ENCODE results near the gene TAS2R41. TPM values are rescaled to one million over a fixed set of nuclear protein-coding genes. Genes with fewer than 3 reads are reported as not detected.

The TAS2R41 gene
- total and polyA plus RNA-seq, 2 donors from 2014 or later = not detected

DNA sequence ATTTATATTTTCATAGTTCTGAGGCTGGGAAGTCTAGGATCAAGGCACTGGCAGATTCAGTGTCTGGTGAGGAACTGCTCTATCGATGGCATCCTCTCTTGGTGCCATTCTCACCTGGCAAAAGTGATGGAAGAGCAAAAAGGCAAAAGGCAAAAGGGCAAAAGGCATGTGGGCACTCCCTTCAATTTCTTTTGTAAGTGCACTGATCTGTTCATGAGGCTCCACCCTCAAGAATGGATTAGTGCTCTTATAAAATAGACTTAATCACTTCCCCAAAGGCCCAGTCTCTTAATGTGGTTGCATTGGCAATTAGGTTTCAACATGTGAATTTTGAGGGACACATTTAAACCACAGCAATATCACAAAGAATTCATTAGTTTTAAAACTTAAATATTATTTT, 18.3 kb upstream of the TAS2R41 start:
- Histone ChIP-seq H3K9ac (ENCODE audit: low read length in 3 of 3) (no peak overlapping the region), H3K27me3 (ENCODE audit: control insufficient read depth, insufficient read depth, low read length) (no peaks in the 10 kb centered on the region), H3K36me3 (ENCODE audit: control insufficient read depth in 2 of 3, insufficient read depth in 3 of 3, low read length in 3 of 3) (no peaks in the 10 kb centered on the region), H3K4me1 (ENCODE audit: control insufficient read depth in 2 of 3, insufficient read depth in 2 of 3, low read depth in 1 of 3, low read length in 3 of 3) (no peaks in the 10 kb centered on the region), H3K9me3 (ENCODE audit: control insufficient read depth in 2 of 3, insufficient read depth in 1 of 3, low read length in 3 of 3) (no peaks in the 10 kb centered on the region), H3K4me3 (ENCODE audit: low read length in 3 of 3) (no peak overlapping the region), H3K27ac (ENCODE audit: low read depth in 2 of 2, low read length in 2 of 2) (no peak overlapping the region)
- FAIRE-seq (no peak), DNase-seq (no peak)
- TF ChIP-seq, protein P1, sequence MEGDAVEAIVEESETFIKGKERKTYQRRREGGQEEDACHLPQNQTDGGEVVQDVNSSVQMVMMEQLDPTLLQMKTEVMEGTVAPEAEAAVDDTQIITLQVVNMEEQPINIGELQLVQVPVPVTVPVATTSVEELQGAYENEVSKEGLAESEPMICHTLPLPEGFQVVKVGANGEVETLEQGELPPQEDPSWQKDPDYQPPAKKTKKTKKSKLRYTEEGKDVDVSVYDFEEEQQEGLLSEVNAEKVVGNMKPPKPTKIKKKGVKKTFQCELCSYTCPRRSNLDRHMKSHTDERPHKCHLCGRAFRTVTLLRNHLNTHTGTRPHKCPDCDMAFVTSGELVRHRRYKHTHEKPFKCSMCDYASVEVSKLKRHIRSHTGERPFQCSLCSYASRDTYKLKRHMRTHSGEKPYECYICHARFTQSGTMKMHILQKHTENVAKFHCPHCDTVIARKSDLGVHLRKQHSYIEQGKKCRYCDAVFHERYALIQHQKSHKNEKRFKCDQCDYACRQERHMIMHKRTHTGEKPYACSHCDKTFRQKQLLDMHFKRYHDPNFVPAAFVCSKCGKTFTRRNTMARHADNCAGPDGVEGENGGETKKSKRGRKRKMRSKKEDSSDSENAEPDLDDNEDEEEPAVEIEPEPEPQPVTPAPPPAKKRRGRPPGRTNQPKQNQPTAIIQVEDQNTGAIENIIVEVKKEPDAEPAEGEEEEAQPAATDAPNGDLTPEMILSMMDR (IDR thresholded peaks at IDR 0.05; ENCODE audit: borderline replicate concordance, extremely low read depth, insufficient read depth) = no peak
- intact Hi-C loops (cut with DNase I) = no loop called here

DNA sequence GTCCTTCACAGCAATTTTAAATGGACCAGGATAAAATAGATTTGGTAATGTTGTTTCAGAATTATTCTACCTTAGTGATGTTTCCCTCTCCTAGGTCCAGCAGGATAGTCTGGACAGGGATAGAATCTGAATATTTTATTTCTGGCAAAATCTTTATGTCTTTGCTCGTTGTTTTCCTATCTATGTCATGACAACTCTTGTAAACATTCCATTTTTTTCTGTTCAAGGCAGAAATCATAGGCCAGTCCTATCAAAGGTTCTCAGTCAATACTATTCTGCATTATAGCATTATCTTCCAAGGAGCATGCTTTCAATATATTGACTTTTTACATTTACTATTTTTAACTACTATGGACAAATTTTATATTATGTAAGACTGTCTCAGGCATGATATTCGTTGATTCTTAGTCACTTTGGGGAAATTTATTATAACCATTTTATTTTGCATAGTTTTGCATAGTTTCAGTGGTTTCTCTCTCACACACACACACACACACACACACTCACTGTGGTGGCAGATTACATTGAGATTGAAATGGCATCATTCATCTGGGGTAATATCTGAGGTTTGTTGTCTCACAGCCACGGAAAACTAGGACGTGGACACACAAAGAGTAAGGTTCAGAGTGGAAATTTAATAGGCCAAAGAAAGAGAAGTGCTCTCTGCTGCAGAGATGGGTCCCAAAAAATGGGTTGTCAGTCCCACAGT, 17.2 kb upstream of the TAS2R41 start:
- no peak for FAIRE-seq
- intact Hi-C loops (cut with DNase I) = no loop called here
- H3K4me3 ChIP-seq (ENCODE audit: low read length in 3 of 3) = no peak overlapping the region
- H3K4me1 ChIP-seq (ENCODE audit: control insufficient read depth in 2 of 3, insufficient read depth in 2 of 3, low read depth in 1 of 3, low read length in 3 of 3) = no peaks in the 10 kb centered on the region
- H3K27ac ChIP-seq (ENCODE audit: low read depth in 2 of 2, low read length in 2 of 2) = no peak overlapping the region
- H3K9ac ChIP-seq (ENCODE audit: low read length in 3 of 3) = no peak overlapping the region
- no peaks in the 10 kb centered on the region for H3K9me3 ChIP-seq (ENCODE audit: control insufficient read depth in 2 of 3, insufficient read depth in 1 of 3, low read length in 3 of 3)
- TF ChIP-seq, protein P1 (IDR thresholded peaks at IDR 0.05; ENCODE audit: borderline replicate concordance, extremely low read depth, insufficient read depth) = no peak
- H3K36me3 ChIP-seq (ENCODE audit: control insufficient read depth in 2 of 3, insufficient read depth in 3 of 3, low read length in 3 of 3) = no peaks in the 10 kb centered on the region
- no peak for DNase-seq
- H3K27me3 ChIP-seq (ENCODE audit: control insufficient read depth, insufficient read depth, low read length) = no peaks in the 10 kb centered on the region

DNA sequence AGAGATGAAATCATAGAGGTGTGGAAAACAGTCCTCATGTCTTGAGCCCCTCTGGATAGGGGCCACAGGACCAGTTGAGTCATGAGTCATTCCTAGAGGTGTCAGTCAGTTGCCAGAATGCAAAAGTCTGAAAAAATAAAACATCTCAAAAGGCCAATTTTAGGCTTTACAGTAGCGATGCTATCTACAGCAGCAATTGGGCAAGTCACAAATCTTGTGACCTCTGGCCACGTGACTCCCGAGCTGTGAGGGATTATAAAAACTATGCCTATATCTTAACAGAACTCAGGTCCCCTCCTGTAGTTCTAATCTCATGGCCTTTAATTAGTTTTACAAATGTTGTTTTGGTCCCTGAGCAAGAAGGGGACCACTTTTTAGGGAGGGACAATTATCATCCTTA, 15.6 kb upstream of the TAS2R41 start:
- Histone ChIP-seq H3K4me3 (ENCODE audit: low read length in 3 of 3) (no peak overlapping the region), H3K9me3 (ENCODE audit: control insufficient read depth in 2 of 3, insufficient read depth in 1 of 3, low read length in 3 of 3) (no peaks in the 10 kb centered on the region), H3K9ac (ENCODE audit: low read length in 3 of 3) (no peak overlapping the region), H3K27ac (ENCODE audit: low read depth in 2 of 2, low read length in 2 of 2) (no peak overlapping the region), H3K27me3 (ENCODE audit: control insufficient read depth, insufficient read depth, low read length) (no peaks in the 10 kb centered on the region), H3K4me1 (ENCODE audit: control insufficient read depth in 2 of 3, insufficient read depth in 2 of 3, low read depth in 1 of 3, low read length in 3 of 3) (no peaks in the 10 kb centered on the region), H3K36me3 (ENCODE audit: control insufficient read depth in 2 of 3, insufficient read depth in 3 of 3, low read length in 3 of 3) (no peaks in the 10 kb centered on the region)
- intact Hi-C loops (cut with DNase I) = no loop called here
- DNase-seq = no peak
- FAIRE-seq = no peak
- TF ChIP-seq, protein P1 (IDR thresholded peaks at IDR 0.05; ENCODE audit: borderline replicate concordance, extremely low read depth, insufficient read depth) = no peak

DNA sequence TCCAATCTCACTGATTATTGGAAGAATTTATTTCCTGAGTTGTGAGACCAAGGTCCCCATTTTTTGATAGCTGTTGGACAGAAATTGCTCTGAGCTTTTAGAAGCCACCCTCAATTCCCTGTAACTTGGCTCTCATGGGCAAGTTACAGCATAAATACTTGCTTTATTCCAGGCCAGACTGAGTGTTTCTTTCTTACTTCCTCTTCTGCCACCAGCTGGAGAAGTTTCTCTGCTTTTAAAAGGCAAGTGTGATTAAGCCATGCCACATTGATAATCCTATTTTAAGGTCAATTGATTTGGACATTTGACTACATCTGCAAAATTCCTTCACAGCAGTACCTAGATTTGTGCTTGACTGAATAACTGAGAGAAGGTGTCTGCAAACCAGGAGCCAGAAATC, 14.1 kb upstream of the TAS2R41 start:
- Histone ChIP-seq H3K27ac (ENCODE audit: low read depth in 2 of 2, low read length in 2 of 2) (no peak overlapping the region), H3K4me3 (ENCODE audit: low read length in 3 of 3) (no peak overlapping the region), H3K9me3 (ENCODE audit: control insufficient read depth in 2 of 3, insufficient read depth in 1 of 3, low read length in 3 of 3) (no peaks in the 10 kb centered on the region), H3K4me1 (ENCODE audit: control insufficient read depth in 2 of 3, insufficient read depth in 2 of 3, low read depth in 1 of 3, low read length in 3 of 3) (no peaks in the 10 kb centered on the region), H3K36me3 (ENCODE audit: control insufficient read depth in 2 of 3, insufficient read depth in 3 of 3, low read length in 3 of 3) (no peaks in the 10 kb centered on the region), H3K9ac (ENCODE audit: low read length in 3 of 3) (no peak overlapping the region), H3K27me3 (ENCODE audit: control insufficient read depth, insufficient read depth, low read length) (no peaks in the 10 kb centered on the region)
- no peak for FAIRE-seq
- DNase-seq = no peak
- TF ChIP-seq, protein P1 (IDR thresholded peaks at IDR 0.05; ENCODE audit: borderline replicate concordance, extremely low read depth, insufficient read depth) = no peak
- intact Hi-C loops (cut with DNase I) = no loop called here
